GM12878 (cell line): Measurements from ENCODE around the gene KLRB1.

ENCODE experiments used
- IRF4 ChIP-seq: IDR thresholded peaks from 2 replicates; pipeline ENCODE4 v1.6.1; 2011; ENCODE audit warnings: low read depth, low read length
- TF ChIP-seq, protein P1 (sequence below), 3 experiments: IDR thresholded peaks in 2 of 3; conservative IDR thresholded peaks in 1 of 3; 2 replicates each; pipeline ENCODE4 v1.5.1; 2011; ENCODE audit warnings: low read depth in 3 of 3, low read length in 3 of 3, mild to moderate bottlenecking in 3 of 3, control low read depth in 2 of 3, moderate library complexity in 2 of 3, inconsistent platforms in 1 of 3, mixed read lengths in 1 of 3; ENCODE audit not compliant: control insufficient read depth in 2 of 3, insufficient read depth in 1 of 3; ENCODE audit errors: extremely low read depth in 1 of 3

DNA sequence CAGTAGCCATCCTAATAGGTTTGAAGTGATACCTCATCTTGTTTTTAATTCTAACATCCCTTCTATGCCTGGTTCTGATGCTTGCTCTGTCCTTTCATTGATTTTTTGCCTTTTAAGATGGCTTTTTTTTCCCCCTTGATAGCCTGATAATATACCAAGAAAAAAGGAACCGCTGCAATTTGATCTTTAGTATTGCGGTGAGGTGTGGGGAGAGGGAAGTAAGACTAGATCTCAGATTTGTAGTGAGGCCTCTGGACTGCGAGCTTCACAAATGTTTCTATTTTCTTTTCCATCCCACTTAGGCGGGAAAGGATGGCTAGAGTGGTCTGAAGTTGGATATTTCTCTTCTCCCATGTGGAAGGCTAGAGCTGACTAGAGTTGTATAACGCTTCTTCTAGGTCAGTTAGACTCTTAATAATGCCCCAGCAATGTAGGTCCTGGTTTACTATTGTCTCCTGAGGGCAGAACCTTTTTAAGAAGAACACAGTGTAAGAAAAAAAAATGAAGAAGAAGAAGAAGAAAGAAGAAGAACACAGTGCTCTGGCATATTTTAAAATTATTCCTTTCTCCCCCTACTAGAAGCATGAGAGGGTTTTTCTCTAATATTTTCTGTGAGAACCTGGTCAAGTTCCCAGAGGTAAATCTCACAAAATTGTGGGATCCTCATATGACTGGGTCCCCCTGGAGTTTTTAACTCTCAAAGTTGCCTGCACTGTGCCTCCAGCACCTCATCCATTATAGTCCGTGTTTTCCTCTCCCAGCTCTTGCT, 11.9 kb upstream of the KLRB1 start:
- TF ChIP-seq, protein P1, sequence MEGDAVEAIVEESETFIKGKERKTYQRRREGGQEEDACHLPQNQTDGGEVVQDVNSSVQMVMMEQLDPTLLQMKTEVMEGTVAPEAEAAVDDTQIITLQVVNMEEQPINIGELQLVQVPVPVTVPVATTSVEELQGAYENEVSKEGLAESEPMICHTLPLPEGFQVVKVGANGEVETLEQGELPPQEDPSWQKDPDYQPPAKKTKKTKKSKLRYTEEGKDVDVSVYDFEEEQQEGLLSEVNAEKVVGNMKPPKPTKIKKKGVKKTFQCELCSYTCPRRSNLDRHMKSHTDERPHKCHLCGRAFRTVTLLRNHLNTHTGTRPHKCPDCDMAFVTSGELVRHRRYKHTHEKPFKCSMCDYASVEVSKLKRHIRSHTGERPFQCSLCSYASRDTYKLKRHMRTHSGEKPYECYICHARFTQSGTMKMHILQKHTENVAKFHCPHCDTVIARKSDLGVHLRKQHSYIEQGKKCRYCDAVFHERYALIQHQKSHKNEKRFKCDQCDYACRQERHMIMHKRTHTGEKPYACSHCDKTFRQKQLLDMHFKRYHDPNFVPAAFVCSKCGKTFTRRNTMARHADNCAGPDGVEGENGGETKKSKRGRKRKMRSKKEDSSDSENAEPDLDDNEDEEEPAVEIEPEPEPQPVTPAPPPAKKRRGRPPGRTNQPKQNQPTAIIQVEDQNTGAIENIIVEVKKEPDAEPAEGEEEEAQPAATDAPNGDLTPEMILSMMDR (IDR thresholded peaks at IDR 0.05 in 2 of 3, conservative IDR thresholded peaks at IDR 0.05 in 1 of 3; ENCODE audit: control insufficient read depth in 2 of 3, extremely low read depth in 1 of 3, insufficient read depth in 1 of 3, low read depth in 3 of 3, low read length in 3 of 3): no peak
- TF ChIP-seq IRF4: no peak
